ENCODE data around the gene CLIC5.

GRCh38 chr6:45911691-45912090, 104.0 kb downstream of the CLIC5 start:
- TF ChIP-seq CTCF (IDR thresholded peaks at IDR 0.05) (no peak), POLR2A (IDR thresholded peaks at IDR 0.05) (no peak)

Data from esophagus squamous epithelium (tissue), 4 donors.